Breast epithelium (tissue), 4 donors: ENCODE data around the gene DSN1. TPM values are rescaled to one million over a fixed set of nuclear protein-coding genes. Genes with fewer than 3 reads are reported as not detected.

ENCODE experiments used
- DNase-seq, 2 donors: peaks; one replicate each; pipeline ENCODE4 v3.0.0-alpha.2; 2019; ENCODE audit warnings: low spot score in 2 of 2
- H3K27ac ChIP-seq, 2 donors: fragments of 200-600 bp; sonication (generic) in 1 of 2; one replicate each; pipeline ENCODE4 v1.5.1; 2016 to 2019; ENCODE audit warnings: mild to moderate bottlenecking in 1 of 2
- H3K27me3 ChIP-seq, 2 donors: fragments of 200-600 bp; sonication (generic) in 1 of 2; one replicate each; pipeline versions ENCODE4 v1.5.1 to v1.6.0; 2017 to 2019; ENCODE audit warnings: control low read depth in 1 of 2, mild to moderate bottlenecking in 1 of 2
- H3K36me3 ChIP-seq: fragments of 200-600 bp; one replicate; pipeline ENCODE4 v1.5.1; 2019
- H3K4me1 ChIP-seq, 2 donors: fragments of 200-600 bp; sonication (generic); one replicate each; pipeline ENCODE4 v1.5.1; 2016 to 2019; ENCODE audit warnings: control low read depth in 1 of 2
- H3K4me3 ChIP-seq, 3 donors: fragments of 200-600 bp; sonication (generic); 1 replicate in 2 of 3; 2 replicates in 1 of 3; pipeline ENCODE4 v1.5.1; 2016 to 2019; ENCODE audit warnings: mild to moderate bottlenecking in 3 of 3, moderate library complexity in 2 of 3
- H3K9me3 ChIP-seq, 2 donors: fragments of 200-600 bp; sonication (generic) in 1 of 2; one replicate each; pipeline ENCODE4 v1.5.1; 2016 to 2019; ENCODE audit warnings: control low read depth in 1 of 2
- POLR2A ChIP-seq: fragments of 450-650 bp; IDR thresholded peaks from one replicate; pipeline ENCODE4 v1.6.1; 2016; ENCODE audit warnings: antibody characterized with exemption, mild to moderate bottlenecking, moderate library complexity
- POLR2AphosphoS5 ChIP-seq, 3 donors: sonication (generic); formaldehyde crosslinking; IDR thresholded peaks; one replicate each; pipeline ENCODE4 v1.6.1; 2017; ENCODE audit warnings: antibody characterized with exemption in 3 of 3
- intact Hi-C: fragments of 100-400 bp; cut with DNase I; formaldehyde crosslinking; loops from one replicate; pipeline ENCODE4 v1.15.1; 2023; ENCODE audit warnings: low total_unique reads
- total RNA-seq, 3 donors: library from RNA; depleted of rRNA; stranded (reverse); fragments of >200 nt; gene quantifications; one replicate each; pipeline ENCODE4 v1.1.0, GENCODE V29; 2016
- TF ChIP-seq, protein P1 (sequence below), 3 donors: fragments of 450-650 bp; IDR thresholded peaks; one replicate each; pipeline ENCODE4 v1.5.1; 2016 to 2017; ENCODE audit warnings: antibody characterized with exemption in 3 of 3, mild to moderate bottlenecking in 3 of 3, moderate library complexity in 3 of 3

The DSN1 gene
- total RNA-seq, 3 donors from 2014 or later = 6.9 to 13.1 (median 11.9) TPM

DNA sequence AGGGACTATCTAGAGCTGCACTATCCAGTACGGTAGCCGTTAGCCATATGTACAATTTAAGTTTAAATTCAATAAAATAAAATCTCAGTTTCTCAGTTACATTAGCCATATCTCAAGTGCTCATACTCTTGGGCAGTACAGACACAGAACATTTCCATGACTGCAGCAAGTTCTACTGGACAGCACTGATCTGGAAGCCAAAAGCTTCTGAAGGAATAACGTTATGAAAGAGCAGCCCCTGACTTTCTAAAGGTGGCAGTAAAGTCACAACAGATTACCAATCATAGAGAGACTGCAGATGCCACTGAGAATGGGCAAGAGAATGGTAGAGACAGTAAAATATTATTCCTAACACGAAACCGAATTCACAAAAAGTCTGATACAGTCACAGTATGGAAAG is 64.4 kb downstream of the DSN1 start:
- DNase-seq = no peak
- Histone ChIP-seq H3K27me3 (no peaks in the 10 kb centered on the region), H3K36me3 (no peaks in the 10 kb centered on the region), H3K4me1 (no peaks in the 10 kb centered on the region), H3K27ac (no peak overlapping the region), H3K9me3 (no peaks in the 10 kb centered on the region), H3K4me3 (no peak overlapping the region)
- no peak for TF ChIP-seq POLR2AphosphoS5 (IDR thresholded peaks at IDR 0.05)
- TF ChIP-seq, protein P1, sequence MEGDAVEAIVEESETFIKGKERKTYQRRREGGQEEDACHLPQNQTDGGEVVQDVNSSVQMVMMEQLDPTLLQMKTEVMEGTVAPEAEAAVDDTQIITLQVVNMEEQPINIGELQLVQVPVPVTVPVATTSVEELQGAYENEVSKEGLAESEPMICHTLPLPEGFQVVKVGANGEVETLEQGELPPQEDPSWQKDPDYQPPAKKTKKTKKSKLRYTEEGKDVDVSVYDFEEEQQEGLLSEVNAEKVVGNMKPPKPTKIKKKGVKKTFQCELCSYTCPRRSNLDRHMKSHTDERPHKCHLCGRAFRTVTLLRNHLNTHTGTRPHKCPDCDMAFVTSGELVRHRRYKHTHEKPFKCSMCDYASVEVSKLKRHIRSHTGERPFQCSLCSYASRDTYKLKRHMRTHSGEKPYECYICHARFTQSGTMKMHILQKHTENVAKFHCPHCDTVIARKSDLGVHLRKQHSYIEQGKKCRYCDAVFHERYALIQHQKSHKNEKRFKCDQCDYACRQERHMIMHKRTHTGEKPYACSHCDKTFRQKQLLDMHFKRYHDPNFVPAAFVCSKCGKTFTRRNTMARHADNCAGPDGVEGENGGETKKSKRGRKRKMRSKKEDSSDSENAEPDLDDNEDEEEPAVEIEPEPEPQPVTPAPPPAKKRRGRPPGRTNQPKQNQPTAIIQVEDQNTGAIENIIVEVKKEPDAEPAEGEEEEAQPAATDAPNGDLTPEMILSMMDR (IDR thresholded peaks at IDR 0.05) = no peak
- TF ChIP-seq POLR2A = no peak
- intact Hi-C loops = no loop called here

DNA sequence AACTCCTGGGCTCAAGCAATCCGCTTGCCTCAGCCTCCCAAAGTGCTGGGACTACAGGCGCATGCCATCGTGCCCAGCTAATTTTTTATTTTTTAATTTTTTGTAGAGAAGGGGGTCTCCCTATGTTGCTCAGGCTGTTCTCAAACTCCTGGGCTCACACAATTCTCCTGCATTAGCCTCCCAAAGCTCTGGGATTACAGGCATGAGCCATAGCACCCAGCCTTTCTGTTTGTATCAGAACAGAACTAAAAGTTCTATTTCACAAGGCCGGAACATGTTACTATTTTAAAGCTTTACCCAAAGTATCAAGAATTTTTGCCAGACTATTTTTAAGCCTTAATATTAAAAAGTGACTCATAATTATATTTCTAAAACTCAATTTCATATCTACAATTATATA is 70.0 kb downstream of the DSN1 start:
- DNase-seq = no peak
- intact Hi-C loops = no loop called here
- H3K27ac ChIP-seq = no peak overlapping the region

More for the DNA sequence above, 70.0 kb downstream of the DSN1 start:
- Histone ChIP-seq H3K4me1 (no peaks in the 10 kb centered on the region), H3K36me3 (no peaks in the 10 kb centered on the region), H3K27me3 (no peaks in the 10 kb centered on the region), H3K4me3 (no peak overlapping the region), H3K9me3 (no peaks in the 10 kb centered on the region)
- TF ChIP-seq POLR2AphosphoS5 (IDR thresholded peaks at IDR 0.05) = no peak

Other genes with a start within 250 kb of the DSN1 start
- gene MYL9, start 232.2 kb downstream of the DSN1 start, total RNA-seq = 100 to 1,000 TPM in 1 of 3 donors, 10 to 100 TPM in 2; 72.9 to 112 (median 91.8) TPM
- 10 to 100 TPM in 2 of 3 donors, 1 to 10 TPM in 1; 9.9 to 14.3 (median 13.4) TPM for gene TGIF2, start 200.2 kb downstream of the DSN1 start, total RNA-seq
- 10 to 100 TPM; 70.2 to 79.9 (median 77.7) TPM for gene RAB5IF, start 168.0 kb downstream of the DSN1 start, total RNA-seq
- 1 to 10 TPM in 1 of 3 donors, under 1 TPM in 2; 0.64 to 1.6 (median 0.66) TPM for gene SLA2, start 127.6 kb downstream of the DSN1 start, total RNA-seq
- 10 to 100 TPM; 18.7 to 24.7 (median 22.9) TPM for gene NDRG3, start 27.7 kb downstream of the DSN1 start, total RNA-seq
- 1 to 10 TPM in 1 of 3 donors, not detected in 2; 1.1 TPM for gene TLDC2, start 102.4 kb upstream of the DSN1 start, total RNA-seq
- gene SAMHD1, start 177.9 kb upstream of the DSN1 start, total RNA-seq = 100 to 1,000 TPM; 146 to 380 (median 311) TPM